Fibroblast of mammary gland (primary cell): Measurements from ENCODE around the gene MLIP.

Experiments
- DNase-seq: peaks from one replicate; pipeline ENCODE4 v3.0.0-alpha.2; 2010; ENCODE audit warnings: low read depth
- H3K4me3 ChIP-seq: 2 replicates; pipeline ENCODE4 v1.5.1; 2011; ENCODE audit warnings: low read depth, mild to moderate bottlenecking, low read length, moderate library complexity; ENCODE audit not compliant: control insufficient read depth
- TF ChIP-seq, protein P1 (sequence below): conservative IDR thresholded peaks from 2 replicates; pipeline ENCODE4 v1.5.1; 2011; ENCODE audit warnings: low read depth, low read length, inconsistent platforms; ENCODE audit not compliant: control insufficient read depth, insufficient read depth

The MLIP gene

DNA sequence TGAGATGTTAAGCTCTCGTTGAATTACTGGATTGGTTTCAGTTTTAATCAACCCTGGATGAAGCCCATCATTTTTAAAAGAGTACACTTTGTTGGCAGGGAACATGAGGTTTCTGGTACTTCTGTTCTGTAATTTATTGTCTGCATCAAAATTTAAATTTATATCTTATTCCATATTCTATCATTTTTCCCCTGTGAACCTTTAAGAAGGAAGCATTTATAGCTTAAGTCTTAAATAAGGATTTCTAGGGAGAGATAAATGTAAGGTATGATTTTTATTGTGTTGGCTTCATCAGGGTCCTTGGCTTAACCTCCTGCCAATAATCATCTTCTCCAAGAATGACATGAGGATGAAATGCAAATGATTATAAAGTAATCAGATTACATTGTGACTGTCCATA, 40.6 kb downstream of the MLIP start:
- TF ChIP-seq, protein P1, sequence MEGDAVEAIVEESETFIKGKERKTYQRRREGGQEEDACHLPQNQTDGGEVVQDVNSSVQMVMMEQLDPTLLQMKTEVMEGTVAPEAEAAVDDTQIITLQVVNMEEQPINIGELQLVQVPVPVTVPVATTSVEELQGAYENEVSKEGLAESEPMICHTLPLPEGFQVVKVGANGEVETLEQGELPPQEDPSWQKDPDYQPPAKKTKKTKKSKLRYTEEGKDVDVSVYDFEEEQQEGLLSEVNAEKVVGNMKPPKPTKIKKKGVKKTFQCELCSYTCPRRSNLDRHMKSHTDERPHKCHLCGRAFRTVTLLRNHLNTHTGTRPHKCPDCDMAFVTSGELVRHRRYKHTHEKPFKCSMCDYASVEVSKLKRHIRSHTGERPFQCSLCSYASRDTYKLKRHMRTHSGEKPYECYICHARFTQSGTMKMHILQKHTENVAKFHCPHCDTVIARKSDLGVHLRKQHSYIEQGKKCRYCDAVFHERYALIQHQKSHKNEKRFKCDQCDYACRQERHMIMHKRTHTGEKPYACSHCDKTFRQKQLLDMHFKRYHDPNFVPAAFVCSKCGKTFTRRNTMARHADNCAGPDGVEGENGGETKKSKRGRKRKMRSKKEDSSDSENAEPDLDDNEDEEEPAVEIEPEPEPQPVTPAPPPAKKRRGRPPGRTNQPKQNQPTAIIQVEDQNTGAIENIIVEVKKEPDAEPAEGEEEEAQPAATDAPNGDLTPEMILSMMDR, result no peak
- H3K4me3 ChIP-seq, result no peak overlapping the region
- DNase-seq, result no peak

DNA sequence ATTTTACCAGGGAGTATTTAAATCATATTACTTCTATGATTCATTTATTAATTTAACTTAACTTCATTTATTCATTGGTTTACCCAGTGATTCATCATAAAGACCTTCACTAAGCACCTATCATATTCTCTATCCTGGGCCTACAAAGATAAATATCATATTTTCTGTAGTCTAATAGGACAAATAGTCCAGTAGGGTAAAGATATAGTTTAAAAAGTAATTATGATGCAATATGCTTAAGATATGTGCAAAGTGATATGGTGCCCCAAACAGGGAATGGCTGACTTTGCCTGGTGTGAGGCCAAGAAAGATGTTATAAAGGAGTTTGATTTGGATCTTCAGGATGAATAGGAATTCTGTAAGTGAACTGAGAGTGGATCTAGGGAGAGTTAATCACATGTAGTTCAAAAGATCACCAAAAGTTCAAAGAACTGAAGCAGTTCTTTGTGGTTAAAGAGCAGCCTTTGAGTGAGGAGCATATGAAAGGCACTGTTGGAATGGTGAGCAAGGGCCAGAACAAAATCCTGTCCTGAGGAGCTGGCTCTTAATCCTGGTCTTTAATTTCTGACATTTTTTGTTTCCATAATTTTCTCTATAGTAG, 45.5 kb downstream of the MLIP start:
- TF ChIP-seq, protein P1, result no peak
- DNase-seq, result no peak
- no peak overlapping the region for H3K4me3 ChIP-seq

DNA sequence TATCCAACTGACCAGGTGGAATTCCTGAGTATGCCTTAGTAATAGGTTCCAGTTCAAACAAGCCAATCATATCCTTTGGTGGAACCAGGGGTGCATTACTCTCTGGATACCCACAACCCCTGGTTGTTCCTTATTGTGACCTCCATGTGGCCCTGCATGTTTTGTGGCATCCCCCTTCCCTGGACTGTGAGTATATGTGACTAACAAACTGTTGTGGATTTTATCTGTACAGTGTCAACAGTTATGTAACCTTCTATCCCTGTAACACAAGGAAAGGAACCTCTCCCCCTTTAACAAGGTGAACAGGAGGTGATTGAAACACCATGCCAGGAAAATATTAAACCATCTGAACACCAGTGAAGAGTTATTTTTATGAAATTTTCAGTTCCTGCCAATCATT, 46.2 kb downstream of the MLIP start:
- no peak for DNase-seq
- H3K4me3 ChIP-seq, result no peak overlapping the region

DNA sequence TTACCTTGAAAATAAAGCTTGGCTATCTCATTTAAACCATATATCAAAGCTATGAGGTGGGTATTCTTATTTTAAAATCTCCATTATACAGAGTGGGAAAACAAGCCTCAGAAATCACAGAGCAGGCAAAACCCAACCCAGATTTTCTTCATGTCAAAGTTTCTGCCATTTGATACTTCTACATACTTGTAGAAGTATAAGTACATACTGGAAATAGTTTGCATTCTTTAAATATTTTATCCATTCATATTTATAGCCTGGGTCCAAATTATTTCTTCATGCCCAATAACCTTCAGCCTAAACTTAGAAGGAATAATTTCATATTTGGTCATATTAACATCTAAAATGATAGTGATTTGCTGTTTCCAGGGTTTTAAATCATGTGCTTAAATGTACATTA, 61.8 kb downstream of the MLIP start:
- TF ChIP-seq, protein P1, result no peak
- H3K4me3 ChIP-seq, result no peak overlapping the region
- no peak for DNase-seq

More for the DNA sequence above, 46.2 kb downstream of the MLIP start:
- TF ChIP-seq, protein P1, result no peak

DNA sequence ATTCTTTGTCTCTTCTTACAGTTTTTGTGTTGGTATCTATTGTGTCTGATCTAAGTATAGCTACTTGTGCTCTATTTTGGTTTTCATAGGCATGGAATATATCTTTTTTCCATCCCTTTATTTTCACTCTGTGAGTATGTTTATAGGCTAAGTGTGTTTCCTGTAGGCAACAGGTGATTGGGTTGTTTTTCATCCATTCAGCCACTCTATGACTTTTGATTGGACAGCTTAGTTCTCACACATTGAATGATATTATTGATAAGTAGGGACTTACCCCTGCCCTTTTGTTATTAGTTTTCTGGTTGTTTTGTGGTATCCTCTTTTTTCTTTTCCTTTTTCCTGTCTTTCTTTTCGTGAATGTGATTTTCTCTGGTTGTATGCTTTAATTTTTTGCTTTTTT, 67.9 kb downstream of the MLIP start:
- DNase-seq, result no peak
- TF ChIP-seq, protein P1, result no peak
- H3K4me3 ChIP-seq, result no peak overlapping the region

DNA sequence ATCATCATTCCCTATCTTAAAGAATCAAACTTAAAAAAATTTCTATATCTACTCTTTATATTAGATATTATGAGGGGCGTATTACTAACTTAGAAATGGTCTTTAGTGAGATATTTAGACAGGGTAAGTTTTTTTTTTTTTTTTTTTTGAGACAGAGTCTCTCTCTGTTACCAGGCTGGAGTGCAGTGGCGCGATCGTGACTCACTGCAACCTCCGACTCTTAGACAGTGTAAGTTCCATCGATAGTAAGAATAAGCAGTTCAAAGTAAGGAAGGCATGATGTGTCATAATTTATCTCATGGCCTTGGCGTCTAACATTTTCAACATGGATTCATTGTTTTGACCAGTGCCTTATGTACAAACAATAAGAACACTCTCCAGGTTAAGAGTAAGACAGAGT, 72.4 kb downstream of the MLIP start:
- no peak for DNase-seq
- H3K4me3 ChIP-seq, result no peak overlapping the region
- TF ChIP-seq, protein P1, result no peak

DNA sequence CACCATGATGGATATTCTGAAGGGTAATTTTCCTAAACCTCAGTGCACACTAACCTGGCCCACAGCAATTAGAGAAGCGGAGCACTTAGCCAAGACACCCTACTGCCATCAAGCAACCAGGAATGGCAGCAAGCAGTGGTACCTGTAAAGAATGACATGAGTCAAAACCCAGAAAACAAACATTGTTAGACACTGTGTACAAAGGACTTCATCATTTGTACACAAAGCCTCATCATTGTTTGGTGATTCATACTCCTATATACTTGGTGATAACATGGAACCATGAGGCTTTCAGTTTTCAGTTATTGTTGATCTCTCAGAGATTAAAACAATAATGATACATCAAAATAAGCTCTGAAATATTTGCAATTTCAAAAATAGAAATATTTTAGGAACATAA, 74.6 kb downstream of the MLIP start:
- H3K4me3 ChIP-seq, result no peak overlapping the region
- TF ChIP-seq, protein P1, result no peak
- no peak for DNase-seq
